Endothelial cell of umbilical vein (primary cell): ENCODE results near the gene CDH23. TPM values are rescaled to one million over a fixed set of nuclear protein-coding genes. Genes with fewer than 3 reads are reported as not detected.

Source experiments
- BruUV-seq: library from RNA; stranded (reverse); fragments of 400-500 nt; replicated peaks from 2 replicates; lab custom pipeline; 2021; lab: Mats Ljungman, UMichigan
- CTCF ChIA-PET: fragments of 300-600, 350-600 bp; sonication (Branson Sonifier 250); formaldehyde crosslinking; loops from one replicate; lab custom pipeline; 2021; ENCODE audit warnings: antibody characterized with exemption, inconsistent platforms; lab: Charles Lee
- POLR2A ChIA-PET: fragments of 300-600, 350-600 bp; sonication (Branson Sonifier 250); formaldehyde crosslinking; loops from one replicate; lab custom pipeline; 2021; ENCODE audit warnings: antibody characterized with exemption, inconsistent platforms; lab: Charles Lee
- DNase-seq: peaks from one replicate; pipeline ENCODE4 v3.0.0-alpha.2; 2011; ENCODE audit warnings: low read depth, low spot score
- FAIRE-seq: peaks from 2 replicates; lab custom pipeline; 2011; peaks lifted over from hg19 to GRCh38; lab: Jason Lieb, UNC
- H2AFZ ChIP-seq: 2 replicates; pipeline ENCODE4 v1.6.0; 2012; ENCODE audit warnings: low read depth, low read length, control low read depth, inconsistent platforms
- H3K27ac ChIP-seq: 2 replicates; pipeline ENCODE4 v1.5.1; 2011; ENCODE audit warnings: low read depth, mild to moderate bottlenecking, control low read depth, low read length, moderate library complexity; ENCODE audit not compliant: insufficient read depth
- H3K27me3 ChIP-seq, 2 experiments: 2 replicates each; pipeline versions ENCODE4 v1.6.0 to v1.6.1; 2011; ENCODE audit warnings: low read length in 2 of 2, mixed read lengths in 1 of 2; ENCODE audit not compliant: control insufficient read depth in 2 of 2, insufficient read depth in 2 of 2
- H3K36me3 ChIP-seq, 2 experiments: 2 replicates in 1 of 2; 3 replicates in 1 of 2; pipeline ENCODE4 v1.5.1; 2011; ENCODE audit warnings: low read length in 2 of 2, mild to moderate bottlenecking in 1 of 2, moderate library complexity in 1 of 2; ENCODE audit not compliant: control insufficient read depth in 2 of 2, insufficient read depth in 2 of 2; ENCODE audit errors: extremely low read depth in 1 of 2
- H3K4me1 ChIP-seq: 3 replicates; pipeline ENCODE4 v1.5.1; 2011; ENCODE audit warnings: mild to moderate bottlenecking, low read length; ENCODE audit not compliant: control insufficient read depth, insufficient read depth; ENCODE audit errors: extremely low read depth
- H3K4me2 ChIP-seq: 2 replicates; pipeline ENCODE4 v1.6.1; 2011; ENCODE audit warnings: low read length, control low read depth, mixed read lengths; ENCODE audit not compliant: insufficient read depth
- H3K4me3 ChIP-seq, 3 experiments: fragments of 200-600 bp in 1 of 3; sonication (generic), shearing (Covaris generic) in 1 of 3; replicated peaks in 1 of 3; 2 replicates each; pipeline ENCODE4 v1.5.1; 2011 to 2016; ENCODE audit warnings: control low read depth in 3 of 3, low read length in 3 of 3, mild to moderate bottlenecking in 2 of 3, inconsistent platforms in 1 of 3, low read depth in 1 of 3, moderate library complexity in 1 of 3; ENCODE audit not compliant: insufficient read depth in 1 of 3
- H3K79me2 ChIP-seq: 2 replicates; pipeline ENCODE4 v1.6.0; 2012; ENCODE audit warnings: low read length, inconsistent platforms; ENCODE audit not compliant: control insufficient read depth, insufficient read depth
- H3K9ac ChIP-seq: replicated peaks from 2 replicates; pipeline ENCODE3; 2011; ENCODE audit warnings: low read length, control low read depth; ENCODE audit not compliant: insufficient read depth; ENCODE audit errors: extremely low read depth
- H3K9me1 ChIP-seq: replicated peaks from 3 replicates; pipeline ENCODE4 v1.6.0; 2011; ENCODE audit warnings: mild to moderate bottlenecking, low read length; ENCODE audit not compliant: control insufficient read depth, insufficient read depth; ENCODE audit errors: extremely low read depth
- H3K9me3 ChIP-seq: replicated peaks from 2 replicates; pipeline ENCODE4 v1.5.1; 2012; ENCODE audit warnings: low read length, inconsistent platforms; ENCODE audit not compliant: control insufficient read depth, insufficient read depth
- H4K20me1 ChIP-seq: replicated peaks from 2 replicates; pipeline ENCODE3; 2011; ENCODE audit warnings: mild to moderate bottlenecking, low read length; ENCODE audit not compliant: control insufficient read depth, insufficient read depth; ENCODE audit errors: extremely low read depth
- CTCF ChIP-seq, 2 donors: IDR thresholded peaks; 1 replicate in 1 of 2; 2 replicates in 1 of 2; pipeline ENCODE4 v1.5.1; 2011; ENCODE audit warnings: low read length in 2 of 2, mild to moderate bottlenecking in 2 of 2, moderate library complexity in 2 of 2, control low read depth in 1 of 2, inconsistent platforms in 1 of 2, low read depth in 1 of 2; ENCODE audit not compliant: insufficient read depth in 1 of 2; ENCODE audit errors: extremely low read depth in 1 of 2
- EZH2 ChIP-seq: IDR thresholded peaks from 2 replicates; pipeline ENCODE4 v1.6.1; 2012; ENCODE audit warnings: borderline replicate concordance, low read depth, mild to moderate bottlenecking, moderate library complexity, low read length, inconsistent platforms; ENCODE audit not compliant: severe bottlenecking
- FOS ChIP-seq: IDR thresholded peaks from 2 replicates; pipeline ENCODE4 v1.6.1; 2011; ENCODE audit warnings: mild to moderate bottlenecking, low read length, moderate library complexity, borderline replicate concordance; ENCODE audit not compliant: insufficient read depth
- GATA2 ChIP-seq: IDR thresholded peaks from 2 replicates; pipeline ENCODE4 v1.7.0; 2011; ENCODE audit warnings: low read depth, mild to moderate bottlenecking, moderate library complexity, mixed read lengths, low read length; ENCODE audit not compliant: insufficient read length, insufficient read depth
- JUN ChIP-seq: IDR thresholded peaks from 2 replicates; pipeline ENCODE4 v1.6.1; 2011; ENCODE audit warnings: borderline replicate concordance, low read depth; ENCODE audit not compliant: insufficient read length, insufficient read depth
- MAX ChIP-seq: IDR thresholded peaks from 2 replicates; pipeline ENCODE4 v1.6.1; 2011; ENCODE audit not compliant: insufficient read depth, insufficient read length
- MYC ChIP-seq: IDR thresholded peaks from one replicate; pipeline ENCODE4 v1.6.1; 2011; ENCODE audit warnings: mild to moderate bottlenecking, low read depth, low read length
- POLR2A ChIP-seq: IDR thresholded peaks from 2 replicates; pipeline ENCODE4 v1.6.1; 2012; ENCODE audit warnings: low read depth, mild to moderate bottlenecking, control low read depth, low read length
- POLR2AphosphoS5 ChIP-seq: IDR thresholded peaks from 2 replicates; pipeline ENCODE4 v1.6.1; 2012; ENCODE audit warnings: low read depth, mild to moderate bottlenecking, control low read depth, low read length, moderate library complexity; ENCODE audit not compliant: insufficient read depth
- dilution Hi-C: fragments of 300-500 bp; cut with MboI; formaldehyde crosslinking; loops from one replicate; pipeline ENCODE4 v1.15.0; 2019; ENCODE audit warnings: low sequenced_read_pairs; ENCODE audit not compliant: extremely low pct_ligation_motif_present
- intact Hi-C: fragments of 100-400 bp; cut with micrococcal nuclease; formaldehyde crosslinking; loops from one replicate; pipeline ENCODE4 v1.10.0; 2022
- polyA plus RNA-seq, 4 experiments: library from polyadenylated mRNA; depleted of rRNA in 3 of 4; stranded (reverse) in 3 of 4; unstranded in 1 of 4; fragments of >200 nt; gene quantifications; 2 replicates each; pipeline versions ENCODE4 v1.2.1 to v1.2.3, GENCODE V29; 2011 to 2012; ENCODE audit warnings: missing spikeins in 1 of 4
- total RNA-seq: library from RNA; stranded (reverse); gene quantifications from 2 replicates; pipeline ENCODE4 v1.2.3, GENCODE V29; 2021

Gene CDH23
- total and polyA plus RNA-seq, 2 donors (not counting 3 experiments of a cell fraction or from before 2014, with no cell fraction given): not detected

- Histone ChIP-seq H3K79me2 (no peaks in the 10 kb centered on the region), H3K9ac (no peak overlapping the region), H3K4me1 (peaks cover 18% of the 10 kb centered on the region), H3K36me3 (no peaks in the 10 kb centered on the region), H2AFZ (no peak overlapping the region), H3K27ac (no peak overlapping the region), H4K20me1 (no peaks in the 10 kb centered on the region), H3K4me2 (no peak overlapping the region), H3K9me1 (no peaks in the 10 kb centered on the region), H3K27me3 (peaks cover 3 to 9% of the 10 kb centered on the region in 2 experiments), H3K4me3 (no peak overlapping the region), H3K9me3 (no peaks in the 10 kb centered on the region)
- DNase-seq (no peak), FAIRE-seq (no peak)
- no peak for TF ChIP-seq MAX
- ChIA-PET POLR2A (no interaction called here), CTCF (interaction anchor here (0.9 to 5.2 kb wide), 9 partner anchors 9 to 390 kb away, joined by 3 to 90 read pairs (median 7); partner anchors contain the start of gene SLC29A3)
- BruUV-seq: no TSS peak
- dilution Hi-C loops: no loop called here
- intact Hi-C loops: no loop called here
Measured at GRCh38 chr10:71697938-71698709, 301.4 kb downstream of the CDH23 start.

GRCh38 chr10:71698737-71699136, 302.0 kb downstream of the CDH23 start:
- H3K79me2 ChIP-seq: no peaks in the 10 kb centered on the region
- H3K36me3 ChIP-seq: no peaks in the 10 kb centered on the region
- H3K4me2 ChIP-seq: no peak overlapping the region
- H3K4me3 ChIP-seq: no peak overlapping the region
- H2AFZ ChIP-seq: no peak overlapping the region
- no peak for TF ChIP-seq POLR2AphosphoS5
- no peak for TF ChIP-seq CTCF (IDR thresholded peaks at IDR 0.05; ENCODE audit: extremely low read depth in 1 of 2, insufficient read depth in 1 of 2, low read depth in 1 of 2, low read length in 2 of 2)
- TF ChIP-seq GATA2: no peak
- TF ChIP-seq MYC: no peak
- TF ChIP-seq JUN: no peak
- TF ChIP-seq FOS: no peak
- TF ChIP-seq EZH2: no peak
- no peak for TF ChIP-seq POLR2A
- TF ChIP-seq MAX: no peak
- FAIRE-seq (no peak), DNase-seq (no peak)
- H3K4me1 ChIP-seq: peaks cover 12% of the 10 kb centered on the region
- H3K27me3 ChIP-seq: peaks cover 3 to 9% of the 10 kb centered on the region in 2 experiments
- H3K9me1 ChIP-seq: no peaks in the 10 kb centered on the region
- H3K9ac ChIP-seq: no peak overlapping the region
- H3K9me3 ChIP-seq: no peaks in the 10 kb centered on the region
- no TSS peak for BruUV-seq
- intact Hi-C loops: no loop called here
- ChIA-PET CTCF (interaction anchor here (0.8 to 5.2 kb wide), 7 partner anchors 9 to 391 kb away, joined by 3 to 90 read pairs (median 5); partner anchors contain the start of gene SLC29A3), POLR2A (interaction anchor here (0.6 kb wide), 1 partner anchor 1397 kb away, joined by 3 read pairs; no protein-coding TSS in a partner anchor)
- dilution Hi-C loops: no loop called here
- H4K20me1 ChIP-seq: no peaks in the 10 kb centered on the region
- H3K27ac ChIP-seq: no peak overlapping the region
